HG03108 (cell line): ENCODE data around the gene ATP8B1.
"Not testable (repeated sequence)": the region's sequence is repeated elsewhere in the genome, so short reads cannot be mapped to it uniquely, and the experiment has no call there.

ENCODE experiments used
- ATAC-seq: cut with Tn5 transposase; IDR thresholded peaks from one replicate; pipeline ENCODE4 v1.9.1; 2021; ENCODE audit warnings: moderate library complexity; ENCODE audit not compliant: unreplicated experiment

The ATP8B1 gene

GRCh38 chr18:57733861-57734260, 69.3 kb downstream of the ATP8B1 start:
- ATAC-seq, result no peak

GRCh38 chr18:57730146-57730545, 73.0 kb downstream of the ATP8B1 start:
- no peak for ATAC-seq

- no peak for ATAC-seq
Observed at GRCh38 chr18:57728941-57729511, 74.1 kb downstream of the ATP8B1 start.

GRCh38 chr18:57727952-57728807, 74.9 kb downstream of the ATP8B1 start:
- no peak for ATAC-seq

- ATAC-seq, result not testable (repeated sequence)
Observed at GRCh38 chr18:57719211-57719935, 83.7 kb downstream of the ATP8B1 start.

- ATAC-seq, result no peak
Observed at GRCh38 chr18:57716549-57716948, 86.6 kb downstream of the ATP8B1 start.

GRCh38 chr18:57715671-57716070, 87.4 kb downstream of the ATP8B1 start:
- ATAC-seq, result no peak

GRCh38 chr18:57715073-57715472, 88.0 kb downstream of the ATP8B1 start:
- no peak for ATAC-seq

GRCh38 chr18:57710226-57710625, 92.9 kb downstream of the ATP8B1 start:
- no peak for ATAC-seq

GRCh38 chr18:57709335-57709734, 93.8 kb downstream of the ATP8B1 start:
- no peak for ATAC-seq

- no peak for ATAC-seq
Observed at GRCh38 chr18:57708288-57708687, 94.8 kb downstream of the ATP8B1 start.

- no peak for ATAC-seq
Observed at GRCh38 chr18:57705832-57706595, 97.1 kb downstream of the ATP8B1 start.

- no peak for ATAC-seq
Observed at GRCh38 chr18:57705011-57705410, 98.1 kb downstream of the ATP8B1 start.

GRCh38 chr18:57698571-57699276, 104.4 kb downstream of the ATP8B1 start:
- ATAC-seq, result no peak

- ATAC-seq, result no peak
Observed at GRCh38 chr18:57697426-57697825, 105.7 kb downstream of the ATP8B1 start.

- ATAC-seq, result no peak
Observed at GRCh38 chr18:57696271-57696670, 106.8 kb downstream of the ATP8B1 start.

- ATAC-seq, result no peak
Observed at GRCh38 chr18:57691363-57691762, 111.8 kb downstream of the ATP8B1 start.

- no peak for ATAC-seq
Observed at GRCh38 chr18:57687970-57688369, 115.1 kb downstream of the ATP8B1 start.

- ATAC-seq, result no peak
Observed at GRCh38 chr18:57683470-57683869, 119.6 kb downstream of the ATP8B1 start.
